Measurements from ENCODE around the gene SAXO1.

SAXO1 gene

GRCh38 chr9:18906656-18907395, 126.2 kb downstream of the SAXO1 start:
- Histone ChIP-seq H3K4me1 (ENCODE audit: insufficient read depth, poor library complexity, severe bottlenecking) (no peaks in the 10 kb centered on the region), H3K9me3 (ENCODE audit: severe bottlenecking) (no peaks in the 10 kb centered on the region), H3K27me3 (ENCODE audit: insufficient read depth, poor library complexity, severe bottlenecking) (no peaks in the 10 kb centered on the region), H3K36me3 (ENCODE audit: low read depth) (no peaks in the 10 kb centered on the region), H3K4me3 (ENCODE audit: severe bottlenecking) (no peak overlapping the region), H3K27ac (ENCODE audit: poor library complexity, severe bottlenecking) (no peak overlapping the region)
- TF ChIP-seq CTCF (IDR thresholded peaks at IDR 0.05; ENCODE audit: poor library complexity, severe bottlenecking): no peak
- no peak for DNase-seq (ENCODE audit: low spot score)
- peak; percentile 62; the same call in 2 of the 3 replicates for ATAC-seq (ENCODE audit: low read depth)

DNA sequence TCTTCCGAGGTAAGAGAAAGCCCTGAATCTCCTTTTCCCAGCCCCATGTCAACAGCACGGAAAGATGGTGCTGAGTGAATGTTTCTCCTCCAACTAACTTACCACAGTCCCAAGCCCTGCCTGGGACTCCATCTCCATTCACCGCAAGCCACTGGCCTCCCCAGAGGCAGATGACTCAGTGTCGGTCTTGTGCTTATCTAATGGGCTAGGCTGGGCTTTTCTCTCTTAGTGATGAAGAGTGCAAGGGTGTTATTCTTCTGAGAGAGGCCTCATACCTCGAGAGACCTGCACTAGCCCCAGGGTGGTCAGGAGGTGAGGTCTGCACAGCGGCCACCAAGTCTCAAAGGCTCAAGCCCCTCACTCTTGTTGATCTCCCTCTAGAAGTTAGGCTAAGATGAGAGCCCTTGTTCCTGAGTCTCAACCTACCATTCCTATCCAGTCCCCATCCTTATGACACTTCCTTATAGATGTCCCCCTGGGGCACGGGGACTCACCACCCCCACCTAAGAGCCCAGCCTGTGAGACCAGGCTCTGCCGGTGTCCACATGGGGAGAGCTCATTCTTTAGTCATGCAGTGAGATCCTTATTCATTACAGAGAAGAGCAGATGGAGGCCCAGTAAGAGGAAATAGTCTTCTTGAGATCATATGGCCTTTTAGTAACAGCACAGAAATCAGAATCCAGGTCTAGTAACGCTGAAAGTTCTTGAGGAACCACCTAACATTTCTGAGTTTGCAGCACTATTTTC, 127.0 kb downstream of the SAXO1 start:
- ATAC-seq (ENCODE audit: low read depth) (no peak), DNase-seq (ENCODE audit: low spot score) (no peak)
- Histone ChIP-seq H3K27ac (ENCODE audit: poor library complexity, severe bottlenecking) (no peak overlapping the region), H3K4me3 (ENCODE audit: severe bottlenecking) (no peak overlapping the region), H3K9me3 (ENCODE audit: severe bottlenecking) (no peaks in the 10 kb centered on the region), H3K27me3 (ENCODE audit: insufficient read depth, poor library complexity, severe bottlenecking) (no peaks in the 10 kb centered on the region), H3K4me1 (ENCODE audit: insufficient read depth, poor library complexity, severe bottlenecking) (no peaks in the 10 kb centered on the region), H3K36me3 (ENCODE audit: low read depth) (no peaks in the 10 kb centered on the region)
- no peak for TF ChIP-seq CTCF (IDR thresholded peaks at IDR 0.05; ENCODE audit: poor library complexity, severe bottlenecking)

GRCh38 chr9:18905028-18905882, 127.8 kb downstream of the SAXO1 start:
- Histone ChIP-seq H3K27me3 (ENCODE audit: insufficient read depth, poor library complexity, severe bottlenecking) (no peaks in the 10 kb centered on the region), H3K4me3 (ENCODE audit: severe bottlenecking) (no peak overlapping the region), H3K4me1 (ENCODE audit: insufficient read depth, poor library complexity, severe bottlenecking) (no peaks in the 10 kb centered on the region), H3K9me3 (ENCODE audit: severe bottlenecking) (no peaks in the 10 kb centered on the region), H3K27ac (ENCODE audit: poor library complexity, severe bottlenecking) (no peak overlapping the region), H3K36me3 (ENCODE audit: low read depth) (no peaks in the 10 kb centered on the region)
- DNase-seq (ENCODE audit: low spot score): no peak
- no peak; the same call in 2 of the 3 replicates for ATAC-seq (ENCODE audit: low read depth)
- TF ChIP-seq CTCF (IDR thresholded peaks at IDR 0.05; ENCODE audit: poor library complexity, severe bottlenecking): no peak

- DNase-seq (ENCODE audit: low spot score) (no peak), ATAC-seq (ENCODE audit: low read depth) (no peak)
- Histone ChIP-seq H3K27ac (ENCODE audit: poor library complexity, severe bottlenecking) (no peak overlapping the region), H3K4me1 (ENCODE audit: insufficient read depth, poor library complexity, severe bottlenecking) (no peaks in the 10 kb centered on the region), H3K27me3 (ENCODE audit: insufficient read depth, poor library complexity, severe bottlenecking) (no peaks in the 10 kb centered on the region), H3K4me3 (ENCODE audit: severe bottlenecking) (no peak overlapping the region), H3K36me3 (ENCODE audit: low read depth) (no peaks in the 10 kb centered on the region), H3K9me3 (ENCODE audit: severe bottlenecking) (no peaks in the 10 kb centered on the region)
- no peak for TF ChIP-seq CTCF (IDR thresholded peaks at IDR 0.05; ENCODE audit: poor library complexity, severe bottlenecking)
Measured at GRCh38 chr9:18903450-18903849, 129.6 kb downstream of the SAXO1 start.

All from RWPE2 (cell line).